Mesodermal cell (in vitro differentiated cells): Measurements from ENCODE around the gene PLXDC2.
"Not testable (repeated sequence)": the region's sequence is repeated elsewhere in the genome, so short reads cannot be mapped to it uniquely, and the experiment has no call there.

Source experiments
- H3K27ac ChIP-seq: 2 replicates; pipeline ENCODE4 v1.7.0; 2013; ENCODE audit warnings: mild to moderate bottlenecking, low read depth, low read length, moderate library complexity; ENCODE audit not compliant: severe bottlenecking
- H3K36me3 ChIP-seq: 2 replicates; pipeline ENCODE4 v1.7.1; 2013; ENCODE audit warnings: mild to moderate bottlenecking, low read length, moderate library complexity; ENCODE audit not compliant: control insufficient read depth, insufficient read depth
- H3K4me1 ChIP-seq: one replicate; pipeline ENCODE4 v1.7.1; 2013; ENCODE audit warnings: mild to moderate bottlenecking, low read length; ENCODE audit not compliant: insufficient read depth, control insufficient read depth, poor library complexity, severe bottlenecking
- H3K4me3 ChIP-seq: 2 replicates; pipeline ENCODE4 v1.7.0; 2013; ENCODE audit warnings: low read length, control low read depth, mild to moderate bottlenecking; ENCODE audit not compliant: insufficient read depth, poor library complexity, severe bottlenecking; ENCODE audit errors: extremely low read depth
- H3K9me3 ChIP-seq: 2 replicates; pipeline ENCODE4 v1.7.1; 2013; ENCODE audit warnings: mild to moderate bottlenecking, low read length, moderate library complexity; ENCODE audit not compliant: control insufficient read depth
- WGBS, 2 experiments: methylation state at CpG; one replicate each; pipeline ENCODE4 v1.1.5; 2013; ENCODE audit warnings: missing lambda C conversion rate in 2 of 2; ENCODE audit not compliant: insufficient coverage in 2 of 2; 5-methylcytosine and 5-hydroxymethylcytosine counted together

PLXDC2 gene

DNA sequence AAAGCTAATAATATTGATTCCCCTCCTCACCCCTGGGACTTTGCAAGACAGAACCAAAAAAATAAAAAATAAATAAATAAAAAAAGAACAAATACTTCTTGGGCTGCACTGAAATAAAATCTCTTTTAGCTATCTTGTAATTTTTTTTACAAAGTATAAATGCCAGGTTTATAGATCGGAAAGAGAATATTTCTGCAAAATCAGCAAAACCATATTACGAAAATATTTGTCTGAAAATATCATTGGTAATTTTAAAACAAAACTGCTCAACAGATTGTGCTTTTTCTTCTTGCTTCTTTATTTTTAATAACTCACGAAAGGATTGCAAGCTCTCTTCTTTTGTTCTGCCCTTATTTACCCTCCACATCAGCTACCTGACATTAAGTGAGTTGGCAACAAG is 213.3 kb downstream of the PLXDC2 start:
- WGBS, 2 experiments: 100% methylated on average over 1 of the region's 3 CpGs; no CpG with 5 or more reads in 1 of the 2 experiments
- Histone ChIP-seq H3K4me3 (no peak overlapping the region), H3K9me3 (no peaks in the 10 kb centered on the region)

DNA sequence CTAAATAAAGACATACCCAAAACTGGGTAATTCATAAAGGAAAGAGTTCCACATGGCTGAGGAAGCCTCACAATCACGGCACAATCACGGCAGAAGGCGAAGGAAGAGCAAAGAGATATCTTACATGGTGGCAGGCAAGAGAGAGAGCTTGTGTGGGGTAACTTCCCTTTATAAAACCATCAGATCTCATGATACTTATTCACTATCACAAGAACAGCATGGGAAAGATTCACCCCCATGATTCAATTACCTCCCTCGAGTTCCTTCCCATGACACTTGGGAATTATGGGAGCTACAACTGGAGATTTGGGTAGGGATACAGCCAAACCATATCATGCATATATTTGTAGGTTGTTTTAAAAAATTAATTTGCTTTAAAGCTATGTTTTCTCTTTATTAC is 217.2 kb downstream of the PLXDC2 start:
- no peak overlapping the region for H3K4me3 ChIP-seq
- WGBS, 2 experiments: no CpG with 5 or more reads among the region's 4 CpGs
- H3K36me3 ChIP-seq: no peaks in the 10 kb centered on the region
- H3K9me3 ChIP-seq: no peaks in the 10 kb centered on the region
- H3K27ac ChIP-seq: no peak overlapping the region
- no peaks in the 10 kb centered on the region for H3K4me1 ChIP-seq

More for the DNA sequence above, 213.3 kb downstream of the PLXDC2 start:
- no peak overlapping the region for H3K27ac ChIP-seq
- H3K36me3 ChIP-seq: no peaks in the 10 kb centered on the region
- no peaks in the 10 kb centered on the region for H3K4me1 ChIP-seq

DNA sequence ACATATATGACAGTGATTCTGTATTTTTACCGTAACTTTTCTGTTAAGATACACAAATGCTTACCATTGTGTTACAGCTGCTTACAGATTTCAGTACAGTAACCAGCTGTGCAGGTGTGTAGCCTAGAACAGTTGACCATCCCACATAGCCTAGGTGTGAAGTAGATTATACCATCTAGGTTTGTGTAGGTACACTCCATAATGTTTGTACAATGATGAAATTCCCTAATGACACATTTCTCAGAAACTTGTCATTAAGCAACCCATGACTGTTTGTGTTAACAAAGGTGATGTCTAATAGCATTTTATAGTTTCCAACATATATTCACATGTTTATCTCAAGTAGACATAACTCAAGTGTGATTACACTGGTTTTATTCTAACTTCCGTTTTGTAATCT is 218.5 kb downstream of the PLXDC2 start:
- WGBS, 2 experiments: 100% methylated on average over 1 of the region's 2 CpGs; no CpG with 5 or more reads in 1 of the 2 experiments
- Histone ChIP-seq H3K27ac (no peak overlapping the region), H3K9me3 (no peaks in the 10 kb centered on the region)

DNA sequence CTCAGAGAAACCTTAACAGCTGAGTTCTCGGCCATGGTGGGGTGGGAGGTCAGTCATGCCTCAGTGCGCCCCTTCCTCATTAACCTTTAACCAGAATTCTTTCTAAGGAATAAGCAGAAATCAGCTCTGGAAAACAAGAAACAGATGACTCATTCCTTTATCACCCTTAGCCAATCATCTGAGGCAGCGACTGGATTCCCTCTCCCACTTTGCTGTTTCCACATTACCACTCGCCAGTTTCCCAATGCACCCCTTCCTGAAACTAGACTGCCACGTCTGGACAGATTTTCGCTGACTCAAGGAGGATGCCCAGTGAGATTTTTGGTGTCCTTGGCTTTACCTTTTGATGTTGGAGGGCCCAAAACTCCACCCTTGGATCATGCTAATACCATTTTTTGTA is 223.8 kb downstream of the PLXDC2 start:
- no peaks in the 10 kb centered on the region for H3K36me3 ChIP-seq
- no peaks in the 10 kb centered on the region for H3K9me3 ChIP-seq
- WGBS, 2 experiments: 85 to 100% methylated on average over 1 to 6 of the region's 6 CpGs
- H3K4me3 ChIP-seq: no peak overlapping the region
- no peak overlapping the region for H3K27ac ChIP-seq
- H3K4me1 ChIP-seq: no peaks in the 10 kb centered on the region

More for the DNA sequence above, 218.5 kb downstream of the PLXDC2 start:
- Histone ChIP-seq H3K36me3 (no peaks in the 10 kb centered on the region), H3K4me1 (no peaks in the 10 kb centered on the region), H3K4me3 (no peak overlapping the region)

DNA sequence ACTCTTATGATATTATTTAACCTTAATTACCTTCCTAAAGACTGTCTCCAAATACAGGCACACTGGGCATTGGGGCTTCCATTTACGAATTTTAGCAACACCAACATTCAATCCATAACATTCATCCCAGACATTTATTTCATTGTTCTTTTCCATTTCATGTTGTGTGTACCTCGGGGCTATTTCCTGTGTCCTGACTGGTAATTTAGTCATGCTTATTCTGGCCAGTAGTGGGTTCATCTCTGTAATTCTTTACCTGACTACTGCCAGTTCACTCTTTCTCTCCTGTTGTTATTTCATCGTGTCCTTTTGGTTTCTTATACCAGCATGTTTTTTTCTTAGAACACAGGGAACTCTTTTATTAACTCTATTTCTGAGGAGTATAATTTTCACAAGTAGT is 225.7 kb downstream of the PLXDC2 start:
- H3K9me3 ChIP-seq: no peaks in the 10 kb centered on the region
- 86 to 88% methylated on average over 1 to 2 of the region's 3 CpGs for WGBS, 2 experiments
- no peak overlapping the region for H3K27ac ChIP-seq

DNA sequence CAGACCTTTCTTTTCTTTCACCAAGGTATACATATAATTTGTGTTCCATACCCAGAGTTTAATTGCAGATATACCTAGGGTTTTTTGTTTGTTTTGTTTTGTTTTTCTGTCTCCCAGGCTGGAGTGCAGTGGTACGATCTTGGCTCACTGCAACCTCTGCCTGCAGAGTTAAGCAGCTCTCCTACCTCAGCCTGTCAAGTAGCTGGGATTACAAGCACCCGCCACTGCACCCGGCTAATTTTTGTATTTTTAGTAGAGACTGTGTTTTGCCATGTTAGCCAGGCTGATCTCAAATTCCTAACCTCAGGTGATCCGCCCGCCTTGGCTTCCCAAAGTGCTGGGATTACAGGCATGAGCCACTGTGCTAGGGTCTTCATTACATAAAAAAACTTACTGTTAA is 228.9 kb downstream of the PLXDC2 start:
- not testable (repeated sequence) for H3K4me1 ChIP-seq

More for the DNA sequence above, 225.7 kb downstream of the PLXDC2 start:
- no peaks in the 10 kb centered on the region for H3K36me3 ChIP-seq
- H3K4me3 ChIP-seq: no peak overlapping the region
- no peaks in the 10 kb centered on the region for H3K4me1 ChIP-seq

DNA sequence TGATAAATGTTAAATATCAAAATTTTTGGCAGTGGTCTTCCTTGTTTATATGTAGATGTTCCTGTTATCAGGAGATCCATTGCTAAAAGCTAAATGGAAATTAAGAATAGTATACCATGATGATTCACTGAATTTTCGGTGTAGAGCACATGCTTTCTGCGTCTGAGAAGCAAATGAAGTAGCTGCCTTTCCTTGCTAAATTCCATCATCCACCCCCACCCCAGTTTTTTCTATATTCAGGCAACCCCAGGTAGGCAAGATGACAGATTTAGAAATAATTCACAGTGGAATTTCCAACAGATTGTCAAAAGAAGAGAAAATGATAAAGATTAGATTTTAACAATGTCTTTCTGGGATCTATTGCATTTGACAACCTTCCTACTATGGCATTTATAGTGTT is 231.9 kb downstream of the PLXDC2 start:
- H3K4me3 ChIP-seq: no peak overlapping the region
- H3K36me3 ChIP-seq: no peaks in the 10 kb centered on the region
- no peak overlapping the region for H3K27ac ChIP-seq
- no CpG with 5 or more reads among the region's 2 CpGs for WGBS, 2 experiments
- no peaks in the 10 kb centered on the region for H3K9me3 ChIP-seq
- no peaks in the 10 kb centered on the region for H3K4me1 ChIP-seq

More for the DNA sequence above, 228.9 kb downstream of the PLXDC2 start:
- not testable (repeated sequence) for H3K36me3 ChIP-seq, H3K9me3 ChIP-seq, H3K27ac ChIP-seq, H3K4me3 ChIP-seq
- WGBS, 2 experiments: 88 to 96% methylated on average over 4 of the region's 5 CpGs

DNA sequence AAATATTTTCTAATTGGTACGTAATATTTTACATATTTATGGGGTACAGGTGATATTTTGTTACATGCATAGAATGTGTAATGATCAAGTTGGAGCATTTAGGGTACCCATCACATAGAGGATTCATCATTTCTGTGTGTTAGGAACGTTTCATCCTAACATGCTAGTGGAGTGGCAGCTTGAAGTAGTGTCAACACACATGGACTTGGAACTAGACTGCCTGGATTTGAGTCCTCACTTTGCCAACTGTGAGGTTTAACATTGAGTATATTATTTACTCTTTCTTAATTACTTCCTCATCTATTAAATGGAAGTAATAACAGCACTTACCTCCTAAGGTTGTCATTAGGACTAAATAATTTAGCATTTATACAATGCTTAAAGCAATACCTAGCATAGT is 241.9 kb downstream of the PLXDC2 start:
- no peak overlapping the region for H3K4me3 ChIP-seq
- no peaks in the 10 kb centered on the region for H3K36me3 ChIP-seq
- H3K9me3 ChIP-seq: no peaks in the 10 kb centered on the region
- no peaks in the 10 kb centered on the region for H3K4me1 ChIP-seq
- H3K27ac ChIP-seq: no peak overlapping the region
- WGBS, 2 experiments: 80% methylated on average over 1 of the region's 2 CpGs; no CpG with 5 or more reads in 1 of the 2 experiments

DNA sequence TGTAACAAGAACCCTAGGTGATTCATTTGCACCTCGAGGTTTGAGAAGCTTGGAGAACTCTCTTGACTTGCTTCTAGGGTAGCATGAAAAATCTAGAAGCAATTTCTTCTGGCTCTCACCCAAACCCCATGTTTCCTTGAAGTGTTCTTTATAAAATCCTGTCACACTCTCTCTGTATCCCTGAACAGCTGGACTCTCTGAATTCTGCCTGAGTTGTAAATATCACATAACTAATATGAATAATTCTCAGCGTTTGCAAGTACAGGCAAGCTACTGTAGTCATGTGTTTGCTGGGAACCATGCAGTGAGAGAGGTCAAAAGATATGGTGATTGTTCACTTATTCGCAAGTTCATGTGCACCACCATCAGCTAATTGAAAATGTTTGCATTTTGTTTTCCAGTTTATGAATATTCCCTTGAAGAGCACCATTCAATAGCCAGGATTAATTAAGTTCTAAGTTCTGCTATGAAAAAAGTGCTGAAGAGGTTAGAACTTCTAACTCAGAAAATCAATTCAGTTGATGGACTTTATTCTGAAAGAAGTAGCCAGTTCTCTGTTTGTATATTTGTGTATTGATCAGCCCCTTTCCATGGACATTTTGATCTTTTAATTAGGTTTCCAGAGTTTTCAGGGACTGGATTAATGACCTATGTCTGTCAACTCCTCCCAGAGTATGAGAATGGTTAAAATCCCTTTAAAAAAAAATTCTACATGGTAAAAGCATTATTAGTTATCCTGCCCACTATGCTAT is 243.0 kb downstream of the PLXDC2 start:
- Histone ChIP-seq H3K9me3 (no peaks in the 10 kb centered on the region), H3K36me3 (no peaks in the 10 kb centered on the region), H3K27ac (no peak overlapping the region), H3K4me3 (no peak overlapping the region), H3K4me1 (no peaks in the 10 kb centered on the region)
- 50 to 62% methylated on average over 2 to 3 of the region's 3 CpGs for WGBS, 2 experiments

DNA sequence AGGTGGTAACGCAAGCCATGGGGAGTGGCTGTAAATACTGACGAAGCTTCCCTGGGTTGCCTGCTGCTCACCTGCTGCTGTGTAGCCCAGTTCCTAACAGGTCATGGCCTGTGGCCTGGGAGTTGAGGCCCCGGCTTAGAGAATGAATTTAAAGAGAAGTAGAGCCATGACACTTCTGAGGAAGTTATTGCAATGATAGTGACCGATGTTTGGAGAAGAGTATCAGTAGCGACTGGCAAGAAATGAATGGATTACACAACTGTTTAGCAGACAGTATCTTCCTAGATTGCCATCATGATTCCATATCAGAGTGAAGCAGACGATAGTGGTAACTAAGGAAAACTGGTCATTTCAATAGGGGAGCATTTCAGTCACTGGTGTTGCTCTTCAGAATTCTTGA is 249.6 kb downstream of the PLXDC2 start:
- Histone ChIP-seq H3K9me3 (no peaks in the 10 kb centered on the region), H3K4me3 (no peak overlapping the region), H3K4me1 (no peaks in the 10 kb centered on the region), H3K27ac (no peak overlapping the region), H3K36me3 (no peaks in the 10 kb centered on the region)
- WGBS, 2 experiments: 88 to 97% methylated on average over 5 to 6 of the region's 6 CpGs

DNA sequence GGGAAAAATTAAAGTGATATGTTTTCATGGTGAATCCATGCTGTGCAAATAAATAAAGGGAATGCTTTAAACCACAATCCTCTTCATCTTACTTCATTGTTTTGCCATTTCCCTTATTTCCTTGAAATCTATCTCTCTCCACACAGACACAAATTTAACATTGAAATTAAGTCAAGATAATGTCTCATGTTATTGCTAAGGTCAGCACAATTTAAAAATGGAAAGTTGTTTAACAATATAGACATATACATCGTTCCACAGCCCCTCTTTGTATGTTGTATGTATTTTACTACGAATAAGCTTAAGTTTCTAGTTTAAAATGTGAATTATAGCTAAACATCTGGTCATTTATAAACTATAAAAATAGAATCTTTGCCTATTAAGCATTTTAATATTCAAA is 256.9 kb downstream of the PLXDC2 start:
- Histone ChIP-seq H3K4me3 (no peak overlapping the region), H3K4me1 (no peaks in the 10 kb centered on the region), H3K27ac (no peak overlapping the region), H3K9me3 (no peaks in the 10 kb centered on the region), H3K36me3 (no peaks in the 10 kb centered on the region)
- no CpG with 5 or more reads among the region's 2 CpGs for WGBS, 2 experiments
